Osteocyte (in vitro differentiated cells): ENCODE results near the gene NBAS. TPM values are rescaled to one million over a fixed set of nuclear protein-coding genes. Genes with fewer than 3 reads are reported as not detected.

Experiments used
- DNase-seq: peaks from one replicate; pipeline ENCODE4 v3.0.0; 2021; ENCODE audit warnings: mixed read lengths; ENCODE audit not compliant: unreplicated experiment; ENCODE audit errors: extremely low spot score
- H3K27ac Mint-ChIP-seq: one replicate; pipeline ENCODE4 v1.8.0; 2021; ENCODE audit warnings: mild to moderate bottlenecking, mixed read lengths; ENCODE audit not compliant: unreplicated experiment
- H3K27me3 Mint-ChIP-seq: one replicate; pipeline ENCODE4 v1.8.0; 2021; ENCODE audit warnings: mixed read lengths; ENCODE audit not compliant: unreplicated experiment
- H3K36me3 Mint-ChIP-seq: one replicate; pipeline ENCODE4 v1.8.0; 2021; ENCODE audit warnings: mixed read lengths; ENCODE audit not compliant: unreplicated experiment
- H3K4me1 Mint-ChIP-seq: one replicate; pipeline ENCODE4 v1.8.0; 2021; ENCODE audit warnings: mixed read lengths; ENCODE audit not compliant: unreplicated experiment
- H3K4me3 Mint-ChIP-seq: one replicate; pipeline ENCODE4 v1.8.0; 2021; ENCODE audit warnings: mild to moderate bottlenecking, moderate library complexity, mixed read lengths; ENCODE audit not compliant: unreplicated experiment
- H3K9me3 Mint-ChIP-seq: one replicate; pipeline ENCODE4 v1.8.0; 2021; ENCODE audit warnings: mixed read lengths; ENCODE audit not compliant: unreplicated experiment
- CTCF ChIP-seq: fragments of 200-600 bp; sonication (generic); IDR thresholded peaks from 2 replicates; pipeline ENCODE4 v1.5.0; 2021; ENCODE audit warnings: antibody characterized with exemption, mild to moderate bottlenecking, moderate library complexity
- total RNA-seq: library from RNA; stranded (reverse); gene quantifications from 2 replicates; pipeline ENCODE4 v1.2.1, GENCODE V29; 2021

NBAS gene
- total RNA-seq, 1 donor from 2014 or later = 43.6 TPM

- no peak overlapping the region for H3K27ac Mint-ChIP-seq
- H3K4me1 Mint-ChIP-seq = peaks cover 17% of the 10 kb centered on the region
- DNase-seq = no peak
- no peak for TF ChIP-seq CTCF
- H3K9me3 Mint-ChIP-seq = no peaks in the 10 kb centered on the region
- peaks cover 4% of the 10 kb centered on the region for H3K36me3 Mint-ChIP-seq
- H3K4me3 Mint-ChIP-seq = no peak overlapping the region
- H3K27me3 Mint-ChIP-seq = no peaks in the 10 kb centered on the region
These were observed 197.4 kb downstream of the NBAS start for GRCh38 chr2:15363734-15364133.

GRCh38 chr2:15363142-15363541 is 198.0 kb downstream of the NBAS start:
- no peak for TF ChIP-seq CTCF
- H3K4me1 Mint-ChIP-seq = peaks cover 20% of the 10 kb centered on the region
- H3K27ac Mint-ChIP-seq = no peak overlapping the region
- peaks cover 4% of the 10 kb centered on the region for H3K36me3 Mint-ChIP-seq
- no peak overlapping the region for H3K4me3 Mint-ChIP-seq
- no peaks in the 10 kb centered on the region for H3K9me3 Mint-ChIP-seq
- no peak for DNase-seq
- H3K27me3 Mint-ChIP-seq = no peaks in the 10 kb centered on the region

GRCh38 chr2:15359716-15360531 is 201.2 kb downstream of the NBAS start:
- Mint-ChIP-seq H3K27ac (peak overlapping the region; percentile 78), H3K4me3 (no peak overlapping the region), H3K36me3 (peaks cover 19% of the 10 kb centered on the region), H3K4me1 (peaks cover 20% of the 10 kb centered on the region), H3K27me3 (no peaks in the 10 kb centered on the region), H3K9me3 (no peaks in the 10 kb centered on the region)
- no peak for DNase-seq
- no peak for TF ChIP-seq CTCF

DNA sequence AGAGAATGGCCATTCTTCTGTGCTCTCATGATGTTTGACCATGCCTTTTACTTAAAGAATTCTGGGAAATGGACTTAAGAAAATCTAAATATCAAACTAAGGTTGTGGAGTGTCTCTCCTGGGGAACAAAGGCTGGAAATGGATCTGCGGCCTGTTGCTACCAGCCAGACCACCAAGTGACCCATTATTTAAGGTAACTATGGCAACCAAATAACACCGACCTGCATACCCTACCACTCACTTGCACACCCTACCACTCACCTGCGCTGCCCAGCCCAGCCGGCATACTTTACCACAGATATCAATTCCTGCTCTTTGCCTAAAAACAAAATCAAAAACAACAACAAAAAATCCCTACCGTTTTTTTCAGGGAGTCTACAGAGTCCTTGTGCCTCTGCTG is 203.2 kb downstream of the NBAS start:
- TF ChIP-seq CTCF = no peak
- no peak overlapping the region for H3K27ac Mint-ChIP-seq
- peaks cover 20% of the 10 kb centered on the region for H3K4me1 Mint-ChIP-seq
- no peaks in the 10 kb centered on the region for H3K27me3 Mint-ChIP-seq
- no peak for DNase-seq
- H3K9me3 Mint-ChIP-seq = no peaks in the 10 kb centered on the region
- H3K4me3 Mint-ChIP-seq = no peak overlapping the region
- H3K36me3 Mint-ChIP-seq = peaks cover 24% of the 10 kb centered on the region

DNA sequence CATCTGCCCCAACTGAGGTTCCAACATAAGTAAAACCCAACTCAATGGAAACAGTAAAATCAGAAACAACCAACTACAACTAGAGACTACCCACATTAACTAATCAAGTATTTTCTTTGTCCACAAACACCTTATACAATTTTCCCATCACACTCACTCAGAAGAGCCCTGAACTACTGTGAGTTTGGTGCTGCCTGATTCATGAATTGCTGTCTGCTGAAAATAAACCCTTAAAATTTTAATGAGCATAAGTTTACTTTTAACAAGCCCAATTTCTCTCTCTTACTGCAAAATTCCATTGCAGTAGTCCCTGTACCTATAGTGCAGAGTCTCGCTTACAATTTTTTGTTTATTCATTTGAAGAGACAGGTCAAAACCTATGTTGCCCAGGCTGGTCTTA is 203.9 kb downstream of the NBAS start:
- DNase-seq = no peak
- Mint-ChIP-seq H3K9me3 (no peaks in the 10 kb centered on the region), H3K27me3 (no peaks in the 10 kb centered on the region), H3K4me1 (peaks cover 20% of the 10 kb centered on the region), H3K4me3 (no peak overlapping the region), H3K36me3 (peaks cover 27% of the 10 kb centered on the region), H3K27ac (no peak overlapping the region)
- TF ChIP-seq CTCF = no peak
